ENCODE results near the gene DPF3. TPM values are rescaled to one million over a fixed set of nuclear protein-coding genes. Genes with fewer than 3 reads are reported as not detected.

The DPF3 gene
- total and polyA plus RNA-seq, 9 of the 15 experiments (the other 6 are each of a cell fraction or from before 2014, with no cell fraction given) = 0.21 to 4.9 (median 1.2) TPM

DNA sequence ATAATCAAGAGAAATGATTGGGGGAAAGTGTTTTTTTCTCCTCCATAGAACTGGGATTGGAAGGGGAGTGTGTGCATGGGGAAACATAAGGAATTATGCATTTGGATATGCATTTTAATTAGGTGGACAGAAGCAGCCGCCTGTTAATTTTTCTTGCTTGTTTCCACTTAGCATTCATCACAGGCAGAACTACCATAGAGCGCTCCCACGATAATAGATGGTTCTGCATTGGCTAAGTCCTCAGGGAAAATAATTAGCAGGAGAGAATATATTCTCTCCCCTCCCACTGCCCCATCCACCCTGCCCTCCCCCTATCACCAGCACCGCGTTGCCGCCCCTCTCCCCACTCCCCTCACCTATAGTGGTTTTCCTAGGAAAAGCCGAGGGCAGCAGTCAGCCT is 11.4 kb downstream of the DPF3 start:
- DNase-seq (ENCODE audit: extremely low read depth in 1 of 4, low spot score in 3 of 4) (no peak), FAIRE-seq (no peak), ATAC-seq (no peak)
- Histone ChIP-seq H3K27me3 (ENCODE audit: control insufficient read depth in 2 of 2, insufficient read depth in 2 of 2, low read length in 2 of 2) (no peaks in the 10 kb centered on the region), H3K4me2 (ENCODE audit: insufficient read depth, low read length) (no peak overlapping the region), H3K9me3 (replicated peaks; ENCODE audit: control insufficient read depth, insufficient read depth, low read depth, low read length) (no peaks in the 10 kb centered on the region), H3K79me2 (ENCODE audit: control insufficient read depth, insufficient read depth, low read length) (no peaks in the 10 kb centered on the region), H2AFZ (ENCODE audit: low read depth, low read length) (no peak overlapping the region), H3K4me1 (replicated peaks in 1 of 2; ENCODE audit: control insufficient read depth in 2 of 2, insufficient read depth in 2 of 2, low read length in 2 of 2) (peaks cover 0 to 6% of the 10 kb centered on the region in 2 experiments; a peak in 3 of 5 replicates), H3K36me3 (ENCODE audit: control insufficient read depth, insufficient read depth, low read length) (no peaks in the 10 kb centered on the region), H3K4me3 (no peak overlapping the region), H4K20me1 (replicated peaks; ENCODE audit: control insufficient read depth, insufficient read depth, low read length) (no peaks in the 10 kb centered on the region), H3K27ac (ENCODE audit: extremely low read depth, low read depth, low read length) (no peak overlapping the region), H3K9ac (ENCODE audit: insufficient read depth in 1 of 2, low read depth in 2 of 2, low read length in 2 of 2) (no peak overlapping the region), H3K9me1 (ENCODE audit: control insufficient read depth, insufficient read depth, low read length) (no peaks in the 10 kb centered on the region)
- intact Hi-C loops (cut with micrococcal nuclease) = no loop called here
- BruUV-seq (replicated peaks) = no TSS peak
- CTCF ChIA-PET (ENCODE audit: low intra/inter-chr PET ratio) = no interaction called here
- TF ChIP-seq BCLAF1 (IDR thresholded peaks at IDR 0.05; ENCODE audit: borderline replicate concordance in 1 of 2, control insufficient read depth in 1 of 2, low read depth in 2 of 2, low read length in 1 of 2) (no peak), PKNOX1 (IDR thresholded peaks at IDR 0.05) (no peak), NR2C1 (IDR thresholded peaks at IDR 0.05) (no peak), NR2C1 (tag; IDR thresholded peaks at IDR 0.05) (no peak), MTA1 (IDR thresholded peaks at IDR 0.05; ENCODE audit: borderline replicate concordance) (no peak), MCM7 (IDR thresholded peaks at IDR 0.05) (no peak), SRF (CRISPR knock-in tag; IDR thresholded peaks at IDR 0.05) (no peak), HES1 (IDR thresholded peaks at IDR 0.05; ENCODE audit: low read depth) (no peak), ZNF165 (CRISPR knock-in tag; IDR thresholded peaks at IDR 0.05; ENCODE audit: borderline replicate concordance) (no peak), ZFP36 (IDR thresholded peaks at IDR 0.05; ENCODE audit: low read depth, low read length, partially characterized antibody) (no peak), ETS1 (conservative IDR thresholded peaks at IDR 0.05; ENCODE audit: control insufficient read depth, low read depth, low read length) (no peak)
- POLR2A ChIA-PET = interaction anchor here (0.7 to 1.1 kb wide), 2 partner anchors 26 to 124 kb away, joined by 3 to 4 read pairs; no protein-coding TSS in a partner anchor
- in situ Hi-C loops (cut with MboI) = no loop called here
- WGBS (ENCODE audit: insufficient coverage, low coverage, missing lambda C conversion rate) = 71% methylated on average over 4 of the region's 7 CpGs

All from K562 (cell line).